ENCODE data around the gene CPEB3. TPM values are rescaled to one million over a fixed set of nuclear protein-coding genes. Genes with fewer than 3 reads are reported as not detected.

The CPEB3 gene
- total RNA-seq, 1 donor from 2014 or later = 2.2 TPM

DNA sequence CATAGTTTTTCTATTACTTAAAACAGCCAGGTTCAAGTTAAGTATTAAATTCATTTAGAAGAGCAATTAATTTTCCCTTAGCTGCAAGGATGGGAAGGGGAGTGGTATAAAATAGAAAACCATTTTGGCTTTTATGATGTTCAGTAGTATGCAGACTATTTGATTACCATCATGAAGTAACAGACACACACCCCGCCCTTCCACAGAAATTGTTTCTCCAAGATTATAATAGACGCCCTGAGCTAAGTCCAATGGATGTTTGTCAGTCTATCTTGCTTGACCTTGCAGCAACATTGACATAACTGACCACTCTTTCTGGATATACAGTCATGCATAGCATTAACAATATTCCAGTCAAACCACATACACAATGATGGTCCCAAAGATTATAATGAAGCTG is 42.3 kb downstream of the CPEB3 start:
- H3K4me3 Mint-ChIP-seq = no peak overlapping the region
- no peaks in the 10 kb centered on the region for H3F3A ChIP-seq (ENCODE audit: low read depth)
- H3K36me3 Mint-ChIP-seq = no peaks in the 10 kb centered on the region
- H3K4me1 ChIP-seq = peaks cover 2% of the 10 kb centered on the region
- H3K9ac ChIP-seq = no peak overlapping the region
- no peaks in the 10 kb centered on the region for H3K27me3 ChIP-seq
- no peak overlapping the region for H3K4me3 ChIP-seq
- H3K27ac ChIP-seq = no peak overlapping the region
- TF ChIP-seq, protein P1, sequence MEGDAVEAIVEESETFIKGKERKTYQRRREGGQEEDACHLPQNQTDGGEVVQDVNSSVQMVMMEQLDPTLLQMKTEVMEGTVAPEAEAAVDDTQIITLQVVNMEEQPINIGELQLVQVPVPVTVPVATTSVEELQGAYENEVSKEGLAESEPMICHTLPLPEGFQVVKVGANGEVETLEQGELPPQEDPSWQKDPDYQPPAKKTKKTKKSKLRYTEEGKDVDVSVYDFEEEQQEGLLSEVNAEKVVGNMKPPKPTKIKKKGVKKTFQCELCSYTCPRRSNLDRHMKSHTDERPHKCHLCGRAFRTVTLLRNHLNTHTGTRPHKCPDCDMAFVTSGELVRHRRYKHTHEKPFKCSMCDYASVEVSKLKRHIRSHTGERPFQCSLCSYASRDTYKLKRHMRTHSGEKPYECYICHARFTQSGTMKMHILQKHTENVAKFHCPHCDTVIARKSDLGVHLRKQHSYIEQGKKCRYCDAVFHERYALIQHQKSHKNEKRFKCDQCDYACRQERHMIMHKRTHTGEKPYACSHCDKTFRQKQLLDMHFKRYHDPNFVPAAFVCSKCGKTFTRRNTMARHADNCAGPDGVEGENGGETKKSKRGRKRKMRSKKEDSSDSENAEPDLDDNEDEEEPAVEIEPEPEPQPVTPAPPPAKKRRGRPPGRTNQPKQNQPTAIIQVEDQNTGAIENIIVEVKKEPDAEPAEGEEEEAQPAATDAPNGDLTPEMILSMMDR (IDR thresholded peaks at IDR 0.05) = no peak
- TF ChIP-seq EZH2 (IDR thresholded peaks at IDR 0.05) (no peak), EZH2phosphoT487 (IDR thresholded peaks at IDR 0.05) (no peak)
- no peaks in the 10 kb centered on the region for H3K9me3 Mint-ChIP-seq
- H3K79me2 ChIP-seq (ENCODE audit: low read depth) = no peaks in the 10 kb centered on the region
- no peaks in the 10 kb centered on the region for H3K9me3 ChIP-seq (ENCODE audit: low read depth)
- DNase-seq (ENCODE audit: low spot score) = no peak
- no peak overlapping the region for H2AFZ ChIP-seq (replicated peaks)
- H3K4me1 Mint-ChIP-seq = no peaks in the 10 kb centered on the region
- H3K27ac Mint-ChIP-seq = no peak overlapping the region
- no peaks in the 10 kb centered on the region for H3K36me3 ChIP-seq
- H3K4me2 ChIP-seq = no peak overlapping the region
- no peaks in the 10 kb centered on the region for H4K20me1 ChIP-seq (ENCODE audit: low read depth)
- H3K27me3 Mint-ChIP-seq (ENCODE audit: insufficient read depth, low read depth) = peaks cover 2% of the 10 kb centered on the region

DNA sequence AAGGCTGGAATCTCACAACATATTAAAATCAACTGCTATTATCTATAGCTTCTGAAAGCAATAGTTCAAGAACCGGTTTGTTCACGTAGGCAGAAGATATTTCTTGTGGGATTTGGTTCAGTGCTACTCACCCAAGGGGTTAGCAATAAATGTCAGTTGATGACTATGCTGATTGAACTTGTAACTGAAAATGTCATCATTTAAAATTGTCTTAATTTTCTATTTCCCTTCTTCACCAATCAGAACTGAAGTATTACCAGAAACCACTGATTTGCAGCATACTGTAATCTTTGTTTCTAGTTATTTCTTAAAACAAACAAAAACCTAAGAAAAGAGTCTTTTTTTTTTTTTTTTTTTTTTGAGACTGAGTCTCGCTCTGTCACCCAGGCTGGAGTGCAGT is 46.1 kb downstream of the CPEB3 start:
- Mint-ChIP-seq H3K4me3 (no peak overlapping the region), H3K9me3 (no peaks in the 10 kb centered on the region), H3K27me3 (ENCODE audit: insufficient read depth, low read depth) (peaks cover 8% of the 10 kb centered on the region), H3K36me3 (no peaks in the 10 kb centered on the region), H3K4me1 (peaks cover 20% of the 10 kb centered on the region), H3K27ac (no peak overlapping the region)
- no peaks in the 10 kb centered on the region for H3K36me3 ChIP-seq
- TF ChIP-seq EZH2 (IDR thresholded peaks at IDR 0.05) (no peak), EZH2phosphoT487 (IDR thresholded peaks at IDR 0.05) (no peak)
- TF ChIP-seq, protein P1 (IDR thresholded peaks at IDR 0.05) = no peak
- H3K27ac ChIP-seq = no peak overlapping the region
- peaks cover 24% of the 10 kb centered on the region for H3F3A ChIP-seq (ENCODE audit: low read depth)
- no peak overlapping the region for H3K9ac ChIP-seq
- H4K20me1 ChIP-seq (ENCODE audit: low read depth) = peaks cover 4% of the 10 kb centered on the region
- no peaks in the 10 kb centered on the region for H3K9me3 ChIP-seq (ENCODE audit: low read depth)
- H3K4me2 ChIP-seq = no peak overlapping the region
- H3K4me1 ChIP-seq = peaks cover 16% of the 10 kb centered on the region
- H3K79me2 ChIP-seq (ENCODE audit: low read depth) = no peaks in the 10 kb centered on the region
- no peak overlapping the region for H2AFZ ChIP-seq (replicated peaks)
- peaks cover 16% of the 10 kb centered on the region for H3K27me3 ChIP-seq
- DNase-seq (ENCODE audit: low spot score) = no peak
- no peak overlapping the region for H3K4me3 ChIP-seq

DNA sequence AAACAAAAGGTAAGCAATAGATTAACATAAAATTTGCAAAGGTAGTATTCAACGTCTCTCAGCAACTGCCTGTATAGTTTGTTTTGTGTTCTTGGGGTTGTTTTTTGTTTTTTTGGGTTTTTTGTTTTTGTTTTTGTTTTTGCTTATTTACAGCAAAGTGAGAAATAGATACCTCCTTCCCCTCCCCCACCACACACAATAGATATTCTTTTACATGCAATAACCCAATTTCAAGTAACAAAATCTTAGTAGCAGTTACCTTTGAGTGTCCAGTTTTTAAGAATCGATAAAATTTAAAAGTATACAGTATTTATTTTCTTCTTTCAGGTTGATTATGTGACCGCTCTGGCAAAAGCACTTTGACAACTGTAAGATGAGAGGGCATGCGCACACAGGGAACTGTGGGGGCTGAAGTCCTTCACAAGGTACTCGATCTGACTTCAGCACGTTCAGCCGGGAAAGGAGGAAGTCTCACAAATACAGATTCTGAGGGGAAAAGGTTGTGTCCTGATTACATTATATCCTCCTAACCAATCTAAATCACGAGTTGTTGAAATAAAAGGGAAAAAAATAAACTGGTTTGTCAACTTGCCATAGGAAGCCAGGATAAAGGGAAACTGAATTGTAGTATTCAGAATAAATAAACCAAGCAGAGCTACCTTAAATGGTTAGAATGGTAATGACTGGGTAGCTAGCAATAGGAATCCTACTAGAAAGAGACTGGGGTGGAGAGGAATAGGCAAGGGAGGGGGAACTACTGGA is 47.8 kb downstream of the CPEB3 start:
- H2AFZ ChIP-seq (replicated peaks) = no peak overlapping the region
- H3K4me3 Mint-ChIP-seq = peak overlapping the region; percentile 75
- peaks cover 33% of the 10 kb centered on the region for H3K27me3 ChIP-seq
- peaks cover 16% of the 10 kb centered on the region for H3K4me1 ChIP-seq
- H3K27me3 Mint-ChIP-seq (ENCODE audit: insufficient read depth, low read depth) = peaks cover 18% of the 10 kb centered on the region
- peak; percentile 76 for DNase-seq (ENCODE audit: low spot score)
- no peak overlapping the region for H3K9ac ChIP-seq
- TF ChIP-seq EZH2 (IDR thresholded peaks at IDR 0.05) = no peak
- TF ChIP-seq, protein P1 (IDR thresholded peaks at IDR 0.05) = no peak
- H3K4me2 ChIP-seq = peak overlapping the region; percentile 70
- H3K9me3 ChIP-seq (ENCODE audit: low read depth) = no peaks in the 10 kb centered on the region
- H4K20me1 ChIP-seq (ENCODE audit: low read depth) = peaks cover 13% of the 10 kb centered on the region
- peak overlapping the region; percentile 35 for H3K4me3 ChIP-seq
- H3K27ac ChIP-seq = no peak overlapping the region
- H3K36me3 Mint-ChIP-seq = no peaks in the 10 kb centered on the region
- no peaks in the 10 kb centered on the region for H3K79me2 ChIP-seq (ENCODE audit: low read depth)
- peaks cover 24% of the 10 kb centered on the region for H3F3A ChIP-seq (ENCODE audit: low read depth)
- peaks cover 26% of the 10 kb centered on the region for H3K4me1 Mint-ChIP-seq
- H3K36me3 ChIP-seq = no peaks in the 10 kb centered on the region
- no peaks in the 10 kb centered on the region for H3K9me3 Mint-ChIP-seq
- H3K27ac Mint-ChIP-seq = no peak overlapping the region

Measured in neural progenitor cell (in vitro differentiated cells).